GM23248 (cell line): ENCODE results near the gene TOMM7. TPM values are rescaled to one million over a fixed set of nuclear protein-coding genes. Genes with fewer than 3 reads are reported as not detected.

Experiments used
- DNase-seq: peaks from one replicate; pipeline ENCODE4 v3.0.0-alpha.2; 2015
- H2AFZ ChIP-seq: fragments of 200-600 bp; sonication (generic); 2 replicates; pipeline ENCODE4 v1.6.1; 2016; ENCODE audit warnings: antibody characterized with exemption
- H3F3A ChIP-seq: fragments of 200-600 bp; sonication (generic); 2 replicates; pipeline ENCODE4 v1.6.1; 2016; ENCODE audit warnings: mild to moderate bottlenecking, antibody characterized with exemption, mixed run types; ENCODE audit not compliant: insufficient read depth
- H3K27ac ChIP-seq: fragments of 200-600 bp; sonication (generic); 2 replicates; pipeline ENCODE4 v1.5.1; 2016; ENCODE audit warnings: mild to moderate bottlenecking
- H3K27me3 ChIP-seq: fragments of 200-600 bp; sonication (generic); replicated peaks from 2 replicates; pipeline ENCODE4 v1.6.1; 2016; ENCODE audit warnings: mild to moderate bottlenecking; ENCODE audit not compliant: insufficient read depth
- H3K36me3 ChIP-seq: fragments of 200-600 bp; sonication (generic); 2 replicates; pipeline ENCODE4 v1.6.1; 2016; ENCODE audit warnings: low read depth, mild to moderate bottlenecking
- H3K4me1 ChIP-seq: fragments of 200-600 bp; sonication (generic); 2 replicates; pipeline ENCODE4 v1.6.1; 2016; ENCODE audit warnings: mild to moderate bottlenecking; ENCODE audit not compliant: insufficient read depth
- H3K4me2 ChIP-seq: fragments of 200-600 bp; sonication (generic); one replicate; pipeline ENCODE4 v1.6.1; 2016; ENCODE audit warnings: mild to moderate bottlenecking; ENCODE audit not compliant: unreplicated experiment
- H3K4me3 ChIP-seq: fragments of 200-600 bp; sonication (generic); 2 replicates; pipeline ENCODE4 v1.5.1; 2016; ENCODE audit warnings: mild to moderate bottlenecking
- H3K79me2 ChIP-seq: fragments of 200-600 bp; sonication (generic); 2 replicates; pipeline ENCODE4 v1.6.1; 2016; ENCODE audit warnings: mild to moderate bottlenecking; ENCODE audit not compliant: insufficient read depth
- H3K9ac ChIP-seq: fragments of 200-600 bp; sonication (generic); 2 replicates; pipeline ENCODE4 v1.6.1; 2016; ENCODE audit warnings: mild to moderate bottlenecking
- H3K9me2 ChIP-seq: fragments of 200-600 bp; sonication (generic); 2 replicates; pipeline ENCODE4 v1.6.1; 2016; ENCODE audit warnings: mixed run types, mild to moderate bottlenecking, moderate library complexity; ENCODE audit not compliant: insufficient read depth
- H3K9me3 ChIP-seq: fragments of 200-600 bp; sonication (generic); one replicate; pipeline ENCODE4 v1.6.1; 2017; ENCODE audit warnings: low read depth
- H4K20me1 ChIP-seq: fragments of 200-600 bp; sonication (generic); 2 replicates; pipeline ENCODE4 v1.6.0; 2016; ENCODE audit not compliant: insufficient read depth
- EZH2 ChIP-seq: fragments of 200-600 bp; sonication (generic); IDR thresholded peaks from 2 replicates; pipeline ENCODE4 v1.6.1; 2018; ENCODE audit warnings: antibody characterized with exemption, mild to moderate bottlenecking; ENCODE audit not compliant: insufficient read depth, poor library complexity, severe bottlenecking
- EZH2phosphoT487 ChIP-seq: fragments of 200-600 bp; sonication (generic); IDR thresholded peaks from 2 replicates; pipeline ENCODE4 v1.6.1; 2018; ENCODE audit warnings: antibody characterized with exemption, moderate library complexity, mild to moderate bottlenecking, low read depth; ENCODE audit not compliant: insufficient read depth
- WGBS, 2 experiments: methylation state at CpG; one replicate each; pipeline ENCODE4 v1.1.6; 2015 to 2017; ENCODE audit warnings: low lambda C conversion rate in 2 of 2, low coverage in 1 of 2; ENCODE audit errors: missing lambda C conversion rate in 2 of 2; 5-methylcytosine and 5-hydroxymethylcytosine counted together
- in situ Hi-C: fragments of 300-500 bp; cut with MboI; formaldehyde crosslinking; loops from 2 replicates; pipeline ENCODE4 v1.15.0; 2020
- polyA plus RNA-seq: library from polyadenylated mRNA; unstranded; fragments of >200 nt; fragmentation: Nextera tagmentation; extraction: Ambion mirVana; gene quantifications from 2 replicates; pipeline ENCODE4 v1.2.1, GENCODE V29; 2016
- small RNA-seq: library from RNA; depleted of rRNA; stranded (forward); fragments of <200 nt; gene quantifications from one replicate; pipeline ENCODE3, GENCODE V24; 2014; ENCODE audit warnings: low read depth, low replicate concordance
- total RNA-seq: library from RNA; depleted of rRNA; stranded (reverse); fragments of >200 nt; shearing (Covaris generic); gene quantifications from 2 replicates; pipeline ENCODE4 v1.2.3, GENCODE V29; 2014; rRNA removed

TOMM7 gene
- total and polyA plus RNA-seq, 2 experiments from 2014 or later, result 132 to 408 TPM

DNA sequence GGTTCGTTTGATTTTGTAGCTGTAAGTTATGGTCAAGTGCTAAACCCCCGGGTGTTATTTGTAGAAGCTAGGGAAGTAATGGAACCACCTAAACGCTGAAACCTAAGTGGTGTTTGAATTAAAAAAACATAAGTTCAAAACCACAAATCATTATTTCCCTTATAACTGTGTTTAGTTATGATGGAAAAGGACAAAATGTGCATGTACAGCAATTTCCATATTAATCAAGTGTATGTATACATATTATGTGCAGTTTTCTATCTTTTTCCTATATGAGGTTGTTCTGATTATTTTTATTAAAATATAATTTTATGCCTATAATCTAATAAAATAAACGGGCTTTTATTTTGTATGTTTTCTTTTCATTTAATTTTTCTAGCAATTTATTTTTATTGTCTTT, 49.8 kb downstream of the TOMM7 start:
- in situ Hi-C loops, result no loop called here
- 65 to 70% methylated on average over 4 of the region's 4 CpGs for WGBS, 2 experiments
- H4K20me1 ChIP-seq, result no peaks in the 10 kb centered on the region

DNA sequence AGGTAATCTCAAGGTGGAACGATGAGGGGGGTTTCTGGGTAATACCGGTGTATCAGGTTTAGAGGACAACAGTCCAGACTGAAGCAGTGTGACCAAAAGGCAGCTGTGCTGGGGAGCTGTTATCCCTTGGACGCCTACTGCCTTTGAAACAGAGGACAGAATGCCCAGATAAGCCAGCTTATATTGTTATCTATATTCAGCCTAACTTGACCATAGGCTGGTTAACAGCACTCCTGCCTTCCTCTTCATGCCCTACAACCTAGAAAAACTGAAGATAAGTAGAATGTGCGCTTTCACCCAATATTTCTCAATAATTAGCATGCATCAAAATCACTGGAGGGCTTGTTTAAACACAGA, 50.8 kb downstream of the TOMM7 start:
- WGBS, 2 experiments, result 86 to 91% methylated on average over 4 of the region's 4 CpGs
- 0 out of 2 replicates have a peak, but pooled peaks cover 7% of the 10 kb centered on the region for H3K4me1 ChIP-seq
- no peaks in the 10 kb centered on the region for H3K27me3 ChIP-seq
- no peak overlapping the region for H3K9ac ChIP-seq
- no peak overlapping the region for H3K4me3 ChIP-seq
- H3K9me2 ChIP-seq, result no peaks in the 10 kb centered on the region
- no peaks in the 10 kb centered on the region for H3K36me3 ChIP-seq
- no peaks in the 10 kb centered on the region for H3K9me3 ChIP-seq
- H3F3A ChIP-seq, result no peaks in the 10 kb centered on the region
- in situ Hi-C loops, result no loop called here
- TF ChIP-seq EZH2 (no peak), EZH2phosphoT487 (no peak)
- H3K79me2 ChIP-seq, result no peaks in the 10 kb centered on the region
- no peak overlapping the region for H3K27ac ChIP-seq
- H3K4me2 ChIP-seq, result no peak overlapping the region
- H4K20me1 ChIP-seq, result no peaks in the 10 kb centered on the region
- H2AFZ ChIP-seq, result no peak overlapping the region
- no peak for DNase-seq

More for the DNA sequence above, 49.8 kb downstream of the TOMM7 start:
- H3K27ac ChIP-seq, result no peak overlapping the region
- DNase-seq, result no peak
- no peaks in the 10 kb centered on the region for H3K9me2 ChIP-seq
- H2AFZ ChIP-seq, result no peak overlapping the region
- H3K9me3 ChIP-seq, result no peaks in the 10 kb centered on the region
- H3K36me3 ChIP-seq, result no peaks in the 10 kb centered on the region
- no peaks in the 10 kb centered on the region for H3F3A ChIP-seq
- H3K4me2 ChIP-seq, result no peak overlapping the region
- H3K4me1 ChIP-seq, result 0 out of 2 replicates have a peak, but pooled peaks cover 7% of the 10 kb centered on the region
- no peak overlapping the region for H3K9ac ChIP-seq
- no peaks in the 10 kb centered on the region for H3K27me3 ChIP-seq
- H3K79me2 ChIP-seq, result no peaks in the 10 kb centered on the region
- no peak overlapping the region for H3K4me3 ChIP-seq
- TF ChIP-seq EZH2, result no peak
- no peak for TF ChIP-seq EZH2phosphoT487

DNA sequence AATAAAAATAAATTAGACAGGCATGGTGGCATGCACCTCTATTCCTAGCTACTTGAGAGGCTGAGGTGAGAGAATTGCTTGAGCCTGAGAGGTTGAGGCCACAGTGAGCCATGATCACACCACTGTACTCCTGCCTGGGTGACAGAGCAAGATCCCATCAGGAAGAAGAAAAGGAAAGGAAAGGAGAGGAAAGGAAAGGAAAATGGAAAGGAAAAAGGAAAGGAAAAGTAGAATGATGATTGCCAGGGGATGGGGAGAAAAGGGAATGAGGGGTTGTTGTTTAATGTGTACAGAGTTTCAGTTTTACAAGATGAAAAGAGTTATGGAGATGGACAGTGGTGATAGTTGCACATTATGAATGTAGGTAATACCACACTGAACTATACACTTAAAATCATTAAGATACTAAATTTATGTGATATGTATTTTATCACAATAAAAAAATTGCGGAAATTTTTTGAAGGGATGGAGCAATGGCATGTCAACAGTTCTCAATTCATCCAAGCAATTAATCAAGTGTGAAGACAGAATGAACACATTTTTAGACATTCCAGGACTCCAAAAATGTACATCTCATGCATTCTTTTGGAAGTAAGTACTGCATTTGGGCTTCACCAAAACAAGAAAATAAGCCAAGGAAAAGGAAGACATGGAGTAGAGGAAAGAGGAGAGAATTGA, 51.3 kb downstream of the TOMM7 start:
- in situ Hi-C loops, result no loop called here
- no peaks in the 10 kb centered on the region for H3K9me2 ChIP-seq
- 19 to 29% methylated on average over 1 of the region's 1 CpG for WGBS, 2 experiments
- no peak for TF ChIP-seq EZH2
- TF ChIP-seq EZH2phosphoT487, result no peak
- no peaks in the 10 kb centered on the region for H3K36me3 ChIP-seq
- H3K4me1 ChIP-seq, result 0 out of 2 replicates have a peak, but pooled peaks cover 7% of the 10 kb centered on the region
- H3K79me2 ChIP-seq, result no peaks in the 10 kb centered on the region
- no peak overlapping the region for H3K27ac ChIP-seq
- no peak for DNase-seq
- no peak overlapping the region for H2AFZ ChIP-seq
- no peaks in the 10 kb centered on the region for H3K27me3 ChIP-seq
- no peaks in the 10 kb centered on the region for H3K9me3 ChIP-seq
- no peaks in the 10 kb centered on the region for H4K20me1 ChIP-seq
- H3K4me3 ChIP-seq, result no peak overlapping the region
- no peaks in the 10 kb centered on the region for H3F3A ChIP-seq
- H3K4me2 ChIP-seq, result no peak overlapping the region
- no peak overlapping the region for H3K9ac ChIP-seq

DNA sequence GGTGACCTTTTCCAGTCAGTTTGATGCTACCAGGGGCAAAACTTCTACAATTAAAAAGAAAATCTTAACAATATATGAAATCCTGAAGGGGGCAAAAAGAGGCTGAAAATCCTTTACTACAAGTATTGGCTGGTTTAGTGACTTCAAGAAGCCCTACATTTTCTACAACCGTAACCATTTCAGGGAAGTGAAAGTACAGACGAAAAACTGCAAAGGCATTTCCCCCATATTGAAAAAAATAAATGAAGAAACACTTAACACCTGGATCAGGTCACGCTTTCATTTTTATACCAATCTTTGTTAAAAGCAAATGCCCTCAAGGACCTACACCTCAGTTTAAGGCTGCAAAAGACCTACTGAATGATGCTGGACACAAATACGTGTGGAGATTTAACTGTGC, 57.0 kb downstream of the TOMM7 start:
- Histone ChIP-seq H3K4me3 (no peak overlapping the region), H3K27ac (no peak overlapping the region), H3K36me3 (no peaks in the 10 kb centered on the region), H3K27me3 (no peaks in the 10 kb centered on the region), H3K9me3 (no peaks in the 10 kb centered on the region), H3K4me2 (no peak overlapping the region), H4K20me1 (no peaks in the 10 kb centered on the region), H2AFZ (no peak overlapping the region), H3K79me2 (no peaks in the 10 kb centered on the region), H3K9ac (no peak overlapping the region), H3F3A (no peaks in the 10 kb centered on the region), H3K9me2 (no peaks in the 10 kb centered on the region), H3K4me1 (no peaks in the 10 kb centered on the region)
- in situ Hi-C loops, result no loop called here
- WGBS, 2 experiments, result 61 to 67% methylated on average over 4 of the region's 4 CpGs
- no peak for DNase-seq
- TF ChIP-seq EZH2phosphoT487 (no peak), EZH2 (no peak)

Small RNA genes within 50 kb of the gene (small RNA-seq; reads per million reads assigned to genes)
- 164 reads per million, percentile 96 among the genes with 10 or more reads in this experiment for gene SNORD93

Other genes with a start within 250 kb of the TOMM7 start
- gene IL6, start 95.6 kb downstream of the TOMM7 start, total RNA-seq, result 15.3 and 18.7 TPM in 2 replicates
- gene IL6, start 95.6 kb downstream of the TOMM7 start, polyA plus RNA-seq, result 29.0 and 30.6 TPM in 2 replicates
- gene HYCC1, start 191.3 kb upstream of the TOMM7 start, total RNA-seq, result 55.6 and 59.2 TPM in 2 replicates
- 56.9 and 62.9 TPM in 2 replicates for gene HYCC1, start 191.3 kb upstream of the TOMM7 start, polyA plus RNA-seq